OCI-LY3 (cell line): Measurements from ENCODE around the gene FBXL3.
A peak's percentile ranks its signal among the peaks of the same experiment; 100 is the strongest.

ENCODE experiments used
- H2AFZ ChIP-seq: fragments of 200-600, 300-600 bp; shearing (Covaris generic); 2 replicates; pipeline ENCODE4 v1.6.0; 2014; ENCODE audit warnings: antibody characterized with exemption, low read depth, low read length
- H3K27ac ChIP-seq: fragments of 200-600, 300-600 bp; sonication (generic); 2 replicates; pipeline ENCODE4 v1.5.1; 2014; ENCODE audit warnings: mild to moderate bottlenecking, low read length, moderate library complexity, mixed read lengths
- H3K27me3 ChIP-seq: fragments of 200-600, 300-600 bp; sonication (generic); 2 replicates; pipeline ENCODE4 v1.6.1; 2014; ENCODE audit warnings: low read depth, low read length, mixed read lengths
- H3K36me3 ChIP-seq: fragments of 200-600, 300-600 bp; sonication (generic); replicated peaks from 2 replicates; pipeline ENCODE3; 2014; ENCODE audit warnings: low read depth, low read length, mixed read lengths
- H3K4me1 ChIP-seq: fragments of 300-600, 200-600 bp; sonication (generic); 2 replicates; pipeline ENCODE4 v1.6.1; 2014; ENCODE audit warnings: low read length, mixed read lengths
- H3K4me2 ChIP-seq: fragments of 200-600, 300-600 bp; sonication (generic); 2 replicates; pipeline ENCODE4 v1.6.1; 2014; ENCODE audit warnings: low read length, mixed read lengths
- H3K4me3 ChIP-seq: fragments of 300-600, 200-600 bp; sonication (generic); 2 replicates; pipeline ENCODE4 v1.5.1; 2014; ENCODE audit warnings: antibody characterized with exemption, mild to moderate bottlenecking, low read length, moderate library complexity
- H3K79me2 ChIP-seq: fragments of 300-600, 200-600 bp; shearing (Covaris generic); 2 replicates; pipeline ENCODE4 v1.6.1; 2014; ENCODE audit warnings: mild to moderate bottlenecking, low read length, mixed read lengths
- H3K9ac ChIP-seq: fragments of 300-600, 200-600 bp; shearing (Covaris generic); 2 replicates; pipeline ENCODE4 v1.6.0; 2014; ENCODE audit warnings: mild to moderate bottlenecking, low read length, moderate library complexity
- H3K9me3 ChIP-seq: fragments of 200-600, 300-600 bp; shearing (Covaris generic); 2 replicates; pipeline ENCODE4 v1.6.1; 2014; ENCODE audit warnings: low read length, mixed read lengths; ENCODE audit not compliant: insufficient read depth
- H4K20me1 ChIP-seq: fragments of 200-600, 300-600 bp; sonication (generic); 2 replicates; pipeline ENCODE4 v1.6.1; 2016; ENCODE audit warnings: low read length, mixed read lengths; ENCODE audit not compliant: insufficient read depth
- CTCF ChIP-seq: fragments of 200-600, 300-600 bp; sonication (generic); IDR thresholded peaks from 2 replicates; pipeline ENCODE4 v1.5.1; 2014; ENCODE audit warnings: antibody characterized with exemption, low read length, low read depth
- EZH2phosphoT487 ChIP-seq: fragments of 200-600 bp; shearing (Covaris generic); IDR thresholded peaks from 2 replicates; pipeline ENCODE4 v1.6.1; 2018; ENCODE audit warnings: antibody characterized with exemption, mixed run types, low read depth

FBXL3 gene

GRCh38 chr13:77019756-77020155 lies 7.2 kb downstream of the FBXL3 start:
- no peak for TF ChIP-seq CTCF
- no peak for TF ChIP-seq EZH2phosphoT487
- Histone ChIP-seq H3K4me2 (no peak overlapping the region), H3K9ac (no peak overlapping the region), H3K36me3 (peaks cover 23% of the 10 kb centered on the region), H3K79me2 (peaks cover 56% of the 10 kb centered on the region), H3K27me3 (no peaks in the 10 kb centered on the region), H3K4me1 (no peaks in the 10 kb centered on the region), H4K20me1 (peaks cover 35% of the 10 kb centered on the region), H2AFZ (no peak overlapping the region), H3K27ac (no peak overlapping the region), H3K9me3 (no peaks in the 10 kb centered on the region), H3K4me3 (no peak overlapping the region)

DNA sequence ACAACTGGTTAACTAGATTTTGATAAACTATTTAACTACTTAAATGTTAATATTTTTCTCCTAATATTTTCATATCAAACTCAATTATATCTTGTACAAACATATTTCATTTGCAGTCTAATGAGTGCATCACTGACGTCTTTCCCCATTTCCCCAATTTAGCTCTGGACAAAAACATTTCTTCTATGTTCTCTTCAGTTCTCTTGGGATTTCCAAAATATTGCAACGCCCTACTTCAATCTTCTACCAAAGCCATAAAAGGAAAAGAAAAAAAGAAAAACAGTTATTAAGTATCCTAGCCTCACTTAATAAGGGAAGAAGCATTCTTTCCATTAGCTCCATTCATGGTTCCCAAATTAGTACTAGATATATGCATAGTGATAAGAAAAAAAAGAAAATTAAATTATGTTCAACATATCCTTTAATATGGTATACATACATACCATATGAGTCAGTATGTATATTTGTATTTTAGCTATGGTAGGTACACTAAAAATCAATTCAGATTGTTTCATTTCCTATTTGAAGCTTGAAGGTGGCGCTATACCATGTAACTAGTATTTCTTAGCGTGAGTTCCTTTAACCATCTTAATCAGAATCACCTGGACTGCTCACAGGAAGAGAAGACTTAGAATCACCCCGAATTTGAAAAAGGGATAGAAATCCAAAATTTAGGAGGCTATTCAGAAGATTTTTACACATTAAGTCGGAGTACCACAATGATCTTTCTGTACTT lies 9.9 kb downstream of the FBXL3 start:
- TF ChIP-seq CTCF, result peak; percentile 48
- no peak for TF ChIP-seq EZH2phosphoT487
- peaks cover 18% of the 10 kb centered on the region for H4K20me1 ChIP-seq
- H3K27ac ChIP-seq, result no peak overlapping the region
- H3K4me3 ChIP-seq, result no peak overlapping the region
- H3K4me1 ChIP-seq, result no peaks in the 10 kb centered on the region
- no peak overlapping the region for H3K9ac ChIP-seq
- no peak overlapping the region for H3K4me2 ChIP-seq
- H3K36me3 ChIP-seq, result peaks cover 48% of the 10 kb centered on the region
- peaks cover 33% of the 10 kb centered on the region for H3K79me2 ChIP-seq
- no peaks in the 10 kb centered on the region for H3K9me3 ChIP-seq
- no peaks in the 10 kb centered on the region for H3K27me3 ChIP-seq
- H2AFZ ChIP-seq, result no peak overlapping the region

GRCh38 chr13:77016251-77016812 lies 10.6 kb downstream of the FBXL3 start:
- peaks cover 56% of the 10 kb centered on the region for H3K36me3 ChIP-seq
- TF ChIP-seq EZH2phosphoT487 (no peak), CTCF (no peak)
- no peak overlapping the region for H3K4me2 ChIP-seq

DNA sequence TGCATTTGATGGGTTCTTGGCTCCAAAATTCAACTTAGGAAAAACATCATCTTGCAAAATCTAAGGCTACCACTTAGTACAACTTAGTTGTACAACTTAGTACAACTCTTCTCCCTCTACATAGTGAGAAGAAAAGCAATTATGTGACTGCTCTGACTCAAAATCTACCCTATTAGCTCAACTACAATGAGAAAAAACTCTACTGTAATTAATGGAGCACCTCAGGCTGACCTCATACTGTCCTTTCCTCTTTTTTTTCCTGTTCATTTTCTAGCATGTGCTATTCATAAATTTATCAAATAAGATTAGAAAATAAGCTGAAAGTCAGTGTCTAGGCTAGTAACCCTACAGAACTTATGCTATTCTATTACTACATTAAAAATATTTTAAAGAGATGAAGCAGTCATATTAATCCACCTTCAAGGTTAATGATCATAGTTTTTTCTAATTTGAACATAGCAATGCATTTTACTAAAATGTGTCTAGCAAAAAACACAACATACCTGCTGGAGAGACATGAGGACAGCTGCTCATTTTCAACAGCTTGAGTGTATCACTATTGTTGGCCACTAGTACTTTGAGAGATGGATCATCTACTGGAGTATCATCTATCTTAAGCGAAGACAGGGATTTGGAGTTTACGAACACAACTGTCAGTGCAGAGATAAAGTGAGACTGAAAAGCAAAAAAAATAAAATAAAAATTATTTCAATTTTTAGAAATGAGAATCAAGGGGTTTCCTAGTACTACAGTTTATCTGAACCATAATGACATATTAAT lies 11.9 kb downstream of the FBXL3 start:
- Histone ChIP-seq H4K20me1 (peaks cover 16% of the 10 kb centered on the region), H3K27ac (no peak overlapping the region), H3K4me1 (no peaks in the 10 kb centered on the region), H3K9ac (no peak overlapping the region), H2AFZ (no peak overlapping the region), H3K79me2 (peaks cover 16% of the 10 kb centered on the region), H3K9me3 (no peaks in the 10 kb centered on the region), H3K27me3 (no peaks in the 10 kb centered on the region), H3K4me2 (no peak overlapping the region), H3K4me3 (no peak overlapping the region), H3K36me3 (peaks cover 65% of the 10 kb centered on the region)
- no peak for TF ChIP-seq CTCF
- no peak for TF ChIP-seq EZH2phosphoT487

More at GRCh38 chr13:77016251-77016812, 10.6 kb downstream of the FBXL3 start:
- Histone ChIP-seq H3K4me3 (no peak overlapping the region), H2AFZ (no peak overlapping the region), H3K9me3 (no peaks in the 10 kb centered on the region), H3K79me2 (peaks cover 26% of the 10 kb centered on the region), H4K20me1 (peaks cover 20% of the 10 kb centered on the region), H3K27ac (no peak overlapping the region), H3K4me1 (no peaks in the 10 kb centered on the region), H3K27me3 (no peaks in the 10 kb centered on the region), H3K9ac (no peak overlapping the region)
